Hepatocyte (in vitro differentiated cells): Measurements from ENCODE around the gene PARD3B.

Experiments used
- CTCF ChIP-seq: fragments of 200-600 bp; sonication (generic); IDR thresholded peaks from 2 replicates; pipeline ENCODE4 v1.5.1; 2016; ENCODE audit warnings: antibody characterized with exemption, mild to moderate bottlenecking; ENCODE audit not compliant: poor library complexity
- EZH2 ChIP-seq: fragments of 200-600 bp; sonication (generic); IDR thresholded peaks from 2 replicates; pipeline ENCODE4 v1.6.1; 2016; ENCODE audit warnings: antibody characterized with exemption, mild to moderate bottlenecking, borderline replicate concordance

GRCh38 chr2:205367331-205367935 lies 822.2 kb downstream of the PARD3B start:
- TF ChIP-seq CTCF = no peak
- TF ChIP-seq EZH2 = no peak
